ENCODE data around the gene MRPL18.
A peak's percentile ranks its signal among the peaks of the same experiment; 100 is the strongest.

MRPL18 gene

GRCh38 chr6:159777240-159777904 is 12.9 kb upstream of the MRPL18 start:
- TF ChIP-seq, protein P1, sequence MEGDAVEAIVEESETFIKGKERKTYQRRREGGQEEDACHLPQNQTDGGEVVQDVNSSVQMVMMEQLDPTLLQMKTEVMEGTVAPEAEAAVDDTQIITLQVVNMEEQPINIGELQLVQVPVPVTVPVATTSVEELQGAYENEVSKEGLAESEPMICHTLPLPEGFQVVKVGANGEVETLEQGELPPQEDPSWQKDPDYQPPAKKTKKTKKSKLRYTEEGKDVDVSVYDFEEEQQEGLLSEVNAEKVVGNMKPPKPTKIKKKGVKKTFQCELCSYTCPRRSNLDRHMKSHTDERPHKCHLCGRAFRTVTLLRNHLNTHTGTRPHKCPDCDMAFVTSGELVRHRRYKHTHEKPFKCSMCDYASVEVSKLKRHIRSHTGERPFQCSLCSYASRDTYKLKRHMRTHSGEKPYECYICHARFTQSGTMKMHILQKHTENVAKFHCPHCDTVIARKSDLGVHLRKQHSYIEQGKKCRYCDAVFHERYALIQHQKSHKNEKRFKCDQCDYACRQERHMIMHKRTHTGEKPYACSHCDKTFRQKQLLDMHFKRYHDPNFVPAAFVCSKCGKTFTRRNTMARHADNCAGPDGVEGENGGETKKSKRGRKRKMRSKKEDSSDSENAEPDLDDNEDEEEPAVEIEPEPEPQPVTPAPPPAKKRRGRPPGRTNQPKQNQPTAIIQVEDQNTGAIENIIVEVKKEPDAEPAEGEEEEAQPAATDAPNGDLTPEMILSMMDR (IDR thresholded peaks at IDR 0.05; ENCODE audit: low read depth, low read length): no peak
- no peak overlapping the region for H3K4me3 ChIP-seq (ENCODE audit: low read depth, low read length)

- TF ChIP-seq, protein P1 (IDR thresholded peaks at IDR 0.05; ENCODE audit: low read depth, low read length): no peak
- H3K4me3 ChIP-seq (ENCODE audit: low read depth, low read length): no peak overlapping the region
These were observed 12.1 kb upstream of the MRPL18 start for GRCh38 chr6:159778131-159778530.

DNA sequence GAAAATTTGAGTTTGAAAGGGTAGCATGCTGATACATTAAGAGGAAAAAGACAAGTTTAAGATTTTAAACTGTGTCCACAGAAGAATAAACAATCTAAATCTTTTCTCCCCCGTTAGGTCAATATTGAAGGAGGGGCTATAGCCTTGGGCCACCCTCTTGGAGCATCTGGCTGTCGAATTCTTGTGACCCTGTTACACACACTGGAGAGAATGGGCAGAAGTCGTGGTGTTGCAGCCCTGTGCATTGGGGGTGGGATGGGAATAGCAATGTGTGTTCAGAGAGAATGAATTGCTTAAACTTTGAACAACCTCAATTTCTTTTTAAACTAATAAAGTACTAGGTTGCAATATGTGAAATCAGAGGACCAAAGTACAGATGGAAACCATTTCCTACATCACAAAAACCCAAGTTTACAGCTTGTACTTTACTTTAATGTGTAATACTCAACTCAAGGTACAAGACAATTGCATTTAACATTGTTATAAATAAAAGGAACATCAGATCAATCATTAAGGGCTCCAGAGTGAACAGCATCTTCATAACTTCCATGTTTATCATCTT is 11.6 kb upstream of the MRPL18 start:
- TF ChIP-seq, protein P1 (IDR thresholded peaks at IDR 0.05; ENCODE audit: low read depth, low read length): no peak
- no peak overlapping the region for H3K4me3 ChIP-seq (ENCODE audit: low read depth, low read length)

DNA sequence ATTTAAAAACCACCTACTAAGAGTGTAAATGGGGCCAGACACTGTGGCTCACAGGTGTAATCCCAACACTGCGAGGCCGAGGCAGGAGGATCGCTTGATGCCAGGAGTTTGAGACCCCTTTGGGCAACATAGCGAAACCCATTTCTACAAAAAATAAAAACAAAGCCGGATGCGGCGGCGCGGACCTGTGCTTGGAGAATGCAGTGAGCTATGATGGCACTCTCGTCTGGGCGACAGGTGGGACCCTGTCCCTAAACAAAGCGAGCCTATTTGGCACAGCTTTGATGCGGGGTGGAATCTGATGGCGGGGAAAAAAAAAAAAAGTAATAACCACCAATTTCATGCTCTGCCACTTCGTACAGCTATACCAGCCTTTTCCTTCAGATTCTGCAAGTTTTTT is 2.0 kb upstream of the MRPL18 start:
- TF ChIP-seq, protein P1 (IDR thresholded peaks at IDR 0.05; ENCODE audit: low read depth, low read length): no peak
- peak overlapping the region; percentile 93 for H3K4me3 ChIP-seq (ENCODE audit: low read depth, low read length)

- TF ChIP-seq, protein P1 (IDR thresholded peaks at IDR 0.05; ENCODE audit: low read depth, low read length): no peak
- peak overlapping the region; percentile 93 for H3K4me3 ChIP-seq (ENCODE audit: low read depth, low read length)
These were observed 1.4 kb upstream of the MRPL18 start for GRCh38 chr6:159788753-159789376.

- TF ChIP-seq, protein P1 (IDR thresholded peaks at IDR 0.05; ENCODE audit: low read depth, low read length): no peak
- H3K4me3 ChIP-seq (ENCODE audit: low read depth, low read length): peak within 1 kb of the TSS; percentile 93
These were observed 704 bp upstream of the MRPL18 start, which contains the start of gene TCP1 for GRCh38 chr6:159789377-159790148. Gene TCP1 (minus strand): TSS chr6:159789602. CDS start chr6:159789468, 134 bp downstream.

Data from WI38 (cell line).